H1 (cell line): ENCODE measurements around the gene CPA1. TPM values are rescaled to one million over a fixed set of nuclear protein-coding genes. Genes with fewer than 3 reads are reported as not detected.

Experiments used
- CTCF ChIA-PET: fragments of 300-600 bp; sonication (Branson Sonifier 250); formaldehyde crosslinking; loops from one replicate; lab custom pipeline; 2021; ENCODE audit not compliant: partially characterized antibody; lab: Charles Lee
- POLR2A ChIA-PET: fragments of 300-600 bp; sonication (Branson Sonifier 250); formaldehyde crosslinking; loops from one replicate; lab custom pipeline; 2021; ENCODE audit warnings: inconsistent platforms; ENCODE audit not compliant: partially characterized antibody; lab: Charles Lee
- DNase-seq, 2 experiments: peaks; one replicate each; pipeline versions ENCODE4 v3.0.0 to v3.0.0-alpha.2; 2010 to 2022; ENCODE audit warnings: low spot score in 2 of 2, low read depth in 1 of 2, mixed read lengths in 1 of 2
- FAIRE-seq: peaks from 2 replicates; lab custom pipeline; 2011; peaks lifted over from hg19 to GRCh38; lab: Jason Lieb, UNC
- H2AFZ ChIP-seq: 2 replicates; pipeline ENCODE4 v1.8.1; 2012; ENCODE audit warnings: low read length, inconsistent platforms
- H2AK5ac ChIP-seq: 2 replicates; pipeline ENCODE4 v1.6.1; 2013; ENCODE audit warnings: low read depth, low read length
- H2BK120ac ChIP-seq: replicated peaks from 2 replicates; pipeline ENCODE3; 2013; ENCODE audit warnings: low read depth, low read length, inconsistent platforms
- H2BK12ac ChIP-seq: 2 replicates; pipeline ENCODE4 v1.6.1; 2013; ENCODE audit warnings: low read depth, low read length
- H2BK15ac ChIP-seq: 2 replicates; pipeline ENCODE4 v1.6.1; 2013; ENCODE audit warnings: low read length
- H2BK20ac ChIP-seq: 2 replicates; pipeline ENCODE4 v1.6.1; 2013; ENCODE audit warnings: low read length
- H2BK5ac ChIP-seq: 2 replicates; pipeline ENCODE4 v1.6.1; 2013; ENCODE audit warnings: low read depth, low read length
- H3K14ac ChIP-seq: 2 replicates; pipeline ENCODE4 v1.6.1; 2013; ENCODE audit warnings: inconsistent platforms; ENCODE audit not compliant: insufficient read length
- H3K18ac ChIP-seq: 2 replicates; pipeline ENCODE4 v1.6.1; 2013; ENCODE audit warnings: low read length; ENCODE audit errors: extremely low read depth
- H3K23ac ChIP-seq: 2 replicates; pipeline ENCODE4 v1.6.1; 2013; ENCODE audit warnings: inconsistent platforms; ENCODE audit not compliant: insufficient read length
- H3K23me2 ChIP-seq: 2 replicates; pipeline ENCODE4 v1.6.1; 2013; ENCODE audit warnings: low read depth, low read length
- H3K27ac ChIP-seq: 2 replicates; pipeline ENCODE4 v1.6.1; 2011; ENCODE audit warnings: low read depth, low read length, inconsistent platforms
- H3K27me3 ChIP-seq, 4 experiments: replicated peaks in 1 of 4; 1 replicate in 1 of 4; 2 replicates in 3 of 4; pipeline versions ENCODE4 v1.6.1 to v1.8.1; 2011 to 2013; ENCODE audit warnings: low read length in 3 of 4, mild to moderate bottlenecking in 3 of 4, inconsistent platforms in 2 of 4, mixed read lengths in 2 of 4, moderate library complexity in 1 of 4; ENCODE audit not compliant: control insufficient read depth in 3 of 4, insufficient read depth in 3 of 4; ENCODE audit errors: extremely low read depth in 1 of 4
- H3K36me3 ChIP-seq, 4 experiments: 2 replicates each; pipeline versions ENCODE4 v1.6.1 to v1.8.1; 2011 to 2013; ENCODE audit warnings: mild to moderate bottlenecking in 4 of 4, low read length in 3 of 4, moderate library complexity in 2 of 4, control low read depth in 1 of 4, inconsistent platforms in 1 of 4; ENCODE audit not compliant: insufficient read depth in 4 of 4, control insufficient read depth in 2 of 4
- H3K4ac ChIP-seq: replicated peaks from 2 replicates; pipeline ENCODE3; 2013; ENCODE audit warnings: low read length, low read depth, mixed read lengths, inconsistent platforms; ENCODE audit not compliant: insufficient read length
- H3K4me1 ChIP-seq, 4 experiments: replicated peaks in 1 of 4; 1 replicate in 1 of 4; 2 replicates in 3 of 4; pipeline versions ENCODE4 v1.6.1 to v1.8.1; 2011 to 2013; ENCODE audit warnings: low read length in 3 of 4, inconsistent platforms in 2 of 4, mixed read lengths in 1 of 4; ENCODE audit not compliant: insufficient read depth in 4 of 4, control insufficient read depth in 3 of 4
- H3K4me2 ChIP-seq, 2 experiments: 2 replicates each; pipeline versions ENCODE4 v1.6.1 to v1.8.1; 2011 to 2013; ENCODE audit warnings: low read depth in 2 of 2, low read length in 2 of 2, control low read depth in 1 of 2, inconsistent platforms in 1 of 2, mild to moderate bottlenecking in 1 of 2; ENCODE audit not compliant: insufficient read depth in 1 of 2
- H3K4me3 ChIP-seq, 4 experiments: fragments of 200-600, 300-600 bp in 1 of 4; sonication (generic), shearing (Covaris generic), sonication (Bioruptor Twin) in 1 of 4; 2 replicates each; pipeline versions ENCODE4 v1.5.1 to v1.8.1; 2011 to 2016; ENCODE audit warnings: low read length in 4 of 4, low read depth in 3 of 4, control low read depth in 2 of 4, inconsistent platforms in 2 of 4, mild to moderate bottlenecking in 2 of 4, mixed read lengths in 1 of 4, moderate library complexity in 1 of 4; ENCODE audit not compliant: insufficient read depth in 2 of 4; ENCODE audit errors: extremely low read depth in 1 of 4
- H3K56ac ChIP-seq: replicated peaks from 2 replicates; pipeline ENCODE3; 2013; ENCODE audit warnings: low read depth, mild to moderate bottlenecking, mixed read lengths, low read length, inconsistent platforms; ENCODE audit not compliant: insufficient read length
- H3K79me1 ChIP-seq: 2 replicates; pipeline ENCODE4 v1.6.1; 2013; ENCODE audit warnings: low read depth, low read length, control low read depth
- H3K79me2 ChIP-seq, 2 experiments: 2 replicates each; pipeline versions ENCODE4 v1.6.1 to v1.8.1; 2012 to 2013; ENCODE audit warnings: low read length in 2 of 2, mild to moderate bottlenecking in 2 of 2, inconsistent platforms in 1 of 2; ENCODE audit not compliant: insufficient read depth in 2 of 2, control insufficient read depth in 1 of 2
- H3K9ac ChIP-seq, 4 experiments: replicated peaks in 1 of 4; 1 replicate in 1 of 4; 2 replicates in 3 of 4; pipeline versions ENCODE4 v1.6.1 to v1.8.1; 2011 to 2013; ENCODE audit warnings: low read depth in 3 of 4, low read length in 3 of 4, control low read depth in 2 of 4, mild to moderate bottlenecking in 2 of 4, moderate library complexity in 2 of 4, inconsistent platforms in 1 of 4; ENCODE audit errors: extremely low read depth in 1 of 4
- H3K9me3 ChIP-seq, 2 experiments: 2 replicates each; pipeline versions ENCODE4 v1.6.1 to v1.8.1; 2012 to 2013; ENCODE audit warnings: mild to moderate bottlenecking in 2 of 2, moderate library complexity in 2 of 2, control low read depth in 1 of 2, inconsistent platforms in 1 of 2, low read depth in 1 of 2, low read length in 1 of 2, mixed read lengths in 1 of 2; ENCODE audit not compliant: insufficient read depth in 2 of 2
- H4K20me1 ChIP-seq, 2 experiments: replicated peaks in 1 of 2; 2 replicates each; pipeline versions ENCODE3 to v1.8.1; 2011 to 2013; ENCODE audit warnings: inconsistent platforms in 2 of 2, low read length in 2 of 2, mild to moderate bottlenecking in 1 of 2; ENCODE audit not compliant: insufficient read depth in 2 of 2, control insufficient read depth in 1 of 2
- H4K5ac ChIP-seq: 2 replicates; pipeline ENCODE4 v1.6.1; 2013; ENCODE audit warnings: low read length, low read depth, mixed read lengths, inconsistent platforms; ENCODE audit not compliant: insufficient read length
- H4K8ac ChIP-seq: 2 replicates; pipeline ENCODE4 v1.8.0; 2013; ENCODE audit warnings: mild to moderate bottlenecking, moderate library complexity, low read length, inconsistent platforms; ENCODE audit not compliant: insufficient read depth; ENCODE audit errors: extremely low read depth
- H4K91ac ChIP-seq: replicated peaks from 2 replicates; pipeline ENCODE3; 2013; ENCODE audit warnings: low read length, mixed read lengths, inconsistent platforms; ENCODE audit not compliant: insufficient read length
- CHD1 ChIP-seq: IDR thresholded peaks from 2 replicates; pipeline ENCODE4 v1.6.1; 2012; ENCODE audit warnings: low read depth, low read length, improper control_type of control experiment
- JUN ChIP-seq: IDR thresholded peaks from 2 replicates; pipeline ENCODE4 v1.6.1; 2011; ENCODE audit warnings: low read depth, mild to moderate bottlenecking, improper control_type of control experiment, low read length
- KDM4A ChIP-seq: IDR thresholded peaks from one replicate; pipeline ENCODE4 v1.7.1; 2012; ENCODE audit warnings: low read depth, mild to moderate bottlenecking, moderate library complexity, low read length, inconsistent platforms; ENCODE audit not compliant: severe bottlenecking
- PHF8 ChIP-seq: fragments of 200-600 bp; sonication (generic); conservative IDR thresholded peaks from 2 replicates; pipeline ENCODE4 v1.7.1; 2012; ENCODE audit warnings: low read depth, mild to moderate bottlenecking, inconsistent platforms, low read length, moderate library complexity
- POU5F1 ChIP-seq: IDR thresholded peaks from 2 replicates; pipeline ENCODE4 v1.6.1; 2011; ENCODE audit warnings: low read depth, mild to moderate bottlenecking, low read length, moderate library complexity
- RBBP5 ChIP-seq: IDR thresholded peaks from 2 replicates; pipeline ENCODE4 v1.7.1; 2012; ENCODE audit warnings: low read depth, mild to moderate bottlenecking, inconsistent platforms, low read length, moderate library complexity, borderline replicate concordance
- SIX5 ChIP-seq: IDR thresholded peaks from 2 replicates; pipeline ENCODE4 v1.6.1; 2011; ENCODE audit warnings: mild to moderate bottlenecking, low read depth, low read length
- SP1 ChIP-seq: IDR thresholded peaks from 2 replicates; pipeline ENCODE4 v1.6.1; 2011; ENCODE audit warnings: low read depth, low read length
- SUZ12 ChIP-seq: fragments of 200-600 bp; sonication (generic); IDR thresholded peaks from 2 replicates; pipeline ENCODE4 v1.6.1; 2012; ENCODE audit warnings: mild to moderate bottlenecking, inconsistent platforms, low read length, moderate library complexity, mixed read lengths
- WGBS, 2 experiments: shearing (Covaris generic) in 1 of 2; methylation state at CpG; one replicate each; pipeline versions ENCODE4 v1.1.6 to v1.1.7; 2013 to 2015; ENCODE audit warnings: low lambda C conversion rate in 2 of 2, mixed read lengths in 2 of 2, inconsistent platforms in 1 of 2, low coverage in 1 of 2, missing lambda C conversion rate in 1 of 2; ENCODE audit not compliant: insufficient replicate concordance in 2 of 2, insufficient coverage in 1 of 2, insufficient read length in 1 of 2; ENCODE audit errors: extremely low coverage in 1 of 2, missing lambda C conversion rate in 1 of 2; 5-methylcytosine and 5-hydroxymethylcytosine counted together
- polyA plus RNA-seq, 7 experiments: library from polyadenylated mRNA; depleted of rRNA in 3 of 7; stranded (reverse) in 5 of 7; unstranded in 2 of 7; fragments of >200 nt in 5 of 7; fragments of 200-250 nt in 2 of 7; gene quantifications; 1 replicate in 5 of 7; 2 replicates in 1 of 7; 4 replicates in 1 of 7; pipeline versions ENCODE4 v1.2.1 to v1.2.3, GENCODE V29; 2011 to 2013; ENCODE audit warnings: missing spikeins in 2 of 7, mixed read lengths in 2 of 7
- total RNA-seq: library from RNA; stranded (reverse); fragmentation: NEBNext Ultra II Directional; extraction: Animal tissue kit (Norgen Biotek cat#: 25700); gene quantifications from 2 replicates; pipeline ENCODE4 v1.2.1, GENCODE V29; 2021
- TF ChIP-seq, protein P1 (sequence below), 3 experiments: IDR thresholded peaks; 1 replicate in 2 of 3; 2 replicates in 1 of 3; pipeline versions ENCODE4 v1.5.1 to v1.6.1; 2011; ENCODE audit warnings: low read length in 3 of 3, mild to moderate bottlenecking in 3 of 3, inconsistent platforms in 2 of 3, low read depth in 1 of 3, moderate library complexity in 1 of 3; ENCODE audit not compliant: insufficient read depth in 1 of 3; ENCODE audit errors: control extremely low read depth in 1 of 3

Gene CPA1
- total and polyA plus RNA-seq, 2 of the 8 experiments (the other 6 are each of a cell fraction or from before 2014, with no cell fraction given): not detected

DNA sequence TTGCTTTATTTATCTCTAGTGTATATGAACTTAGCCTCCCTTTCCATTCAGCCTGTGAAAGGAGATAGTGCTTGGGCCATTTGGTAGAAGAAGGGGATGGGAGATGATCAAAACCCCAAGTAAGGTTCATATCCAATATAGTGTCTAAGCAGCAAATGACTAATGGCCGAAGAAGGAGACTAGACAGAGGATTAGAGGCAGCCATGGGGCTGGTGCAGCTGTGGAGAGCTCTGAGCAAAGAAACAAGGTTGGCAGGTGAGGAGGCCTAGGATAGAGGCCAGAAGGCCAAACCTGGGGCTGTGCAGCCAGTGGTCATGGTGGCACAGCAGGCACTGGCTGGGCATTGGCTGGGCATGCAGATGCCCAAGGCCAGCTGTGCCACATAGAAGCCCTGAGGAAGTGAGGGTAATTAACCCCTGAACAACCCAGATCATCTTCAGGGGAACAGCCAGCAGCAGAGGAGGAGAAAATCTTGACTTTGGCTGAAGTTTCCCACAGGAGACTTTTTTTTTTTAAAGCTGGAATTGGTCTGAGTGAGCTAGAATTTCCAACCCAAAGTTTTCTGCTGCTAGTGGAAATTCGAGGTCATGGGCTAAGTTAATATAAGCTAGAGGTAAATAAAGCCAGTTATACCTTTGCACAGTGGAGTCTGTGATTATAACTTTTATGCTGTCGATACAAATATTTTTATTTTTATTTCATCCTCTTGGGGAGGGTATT is 10.3 kb upstream of the CPA1 start:
- Histone ChIP-seq H3K9ac (no peak overlapping the region), H3K79me1 (no peaks in the 10 kb centered on the region), H3K23me2 (no peaks in the 10 kb centered on the region), H4K20me1 (no peaks in the 10 kb centered on the region), H2BK15ac (no peak overlapping the region), H3K4me1 (peaks cover 0 to 14% (median 6%) of the 10 kb centered on the region in 4 experiments; a peak in 6 of 7 replicates), H4K91ac (no peak overlapping the region), H3K36me3 (no peaks in the 10 kb centered on the region), H3K4me3 (no peak overlapping the region), H3K4me2 (no peak overlapping the region), H3K56ac (no peak overlapping the region), H2BK20ac (no peak overlapping the region), H3K27me3 (no peaks in the 10 kb centered on the region; a peak in 1 of 7 replicates), H3K9me3 (no peaks in the 10 kb centered on the region), H3K23ac (no peak overlapping the region), H2BK12ac (no peak overlapping the region), H2AFZ (no peak overlapping the region), H2BK120ac (no peak overlapping the region), H4K5ac (no peak overlapping the region), H2AK5ac (no peak overlapping the region), H2BK5ac (no peak overlapping the region), H3K18ac (no peak overlapping the region), H3K27ac (no peak overlapping the region), H3K4ac (no peak overlapping the region), H3K79me2 (no peaks in the 10 kb centered on the region), H3K14ac (no peak overlapping the region), H4K8ac (no peak overlapping the region)
- DNase-seq: no peak
- FAIRE-seq: no peak
- ChIA-PET POLR2A (no interaction called here), CTCF (interaction anchor here (0.6 to 11.6 kb wide), 3 partner anchors 10 to 92 kb away, joined by 3 to 59 read pairs (median 3); partner anchors contain the start of gene CPA1)
- 85% methylated on average over 3 of the region's 3 CpGs; no CpG with 5 or more reads in 1 of the 2 experiments for WGBS, 2 experiments
- TF ChIP-seq PHF8: no peak
- TF ChIP-seq SUZ12: no peak
- TF ChIP-seq, protein P1, sequence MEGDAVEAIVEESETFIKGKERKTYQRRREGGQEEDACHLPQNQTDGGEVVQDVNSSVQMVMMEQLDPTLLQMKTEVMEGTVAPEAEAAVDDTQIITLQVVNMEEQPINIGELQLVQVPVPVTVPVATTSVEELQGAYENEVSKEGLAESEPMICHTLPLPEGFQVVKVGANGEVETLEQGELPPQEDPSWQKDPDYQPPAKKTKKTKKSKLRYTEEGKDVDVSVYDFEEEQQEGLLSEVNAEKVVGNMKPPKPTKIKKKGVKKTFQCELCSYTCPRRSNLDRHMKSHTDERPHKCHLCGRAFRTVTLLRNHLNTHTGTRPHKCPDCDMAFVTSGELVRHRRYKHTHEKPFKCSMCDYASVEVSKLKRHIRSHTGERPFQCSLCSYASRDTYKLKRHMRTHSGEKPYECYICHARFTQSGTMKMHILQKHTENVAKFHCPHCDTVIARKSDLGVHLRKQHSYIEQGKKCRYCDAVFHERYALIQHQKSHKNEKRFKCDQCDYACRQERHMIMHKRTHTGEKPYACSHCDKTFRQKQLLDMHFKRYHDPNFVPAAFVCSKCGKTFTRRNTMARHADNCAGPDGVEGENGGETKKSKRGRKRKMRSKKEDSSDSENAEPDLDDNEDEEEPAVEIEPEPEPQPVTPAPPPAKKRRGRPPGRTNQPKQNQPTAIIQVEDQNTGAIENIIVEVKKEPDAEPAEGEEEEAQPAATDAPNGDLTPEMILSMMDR (IDR thresholded peaks at IDR 0.05; ENCODE audit: control extremely low read depth in 1 of 3, insufficient read depth in 1 of 3, low read depth in 1 of 3, low read length in 3 of 3): no peak
- no peak for TF ChIP-seq RBBP5
- no peak for TF ChIP-seq JUN
- TF ChIP-seq POU5F1: no peak
- TF ChIP-seq KDM4A: no peak
- no peak for TF ChIP-seq SP1
- TF ChIP-seq SIX5: no peak
- no peak for TF ChIP-seq CHD1
